ENCODE data around the gene ITPR3.

Gene ITPR3

GRCh38 chr6:33620856-33621710 is at the start of gene ITPR3:
Gene ITPR3, plus strand, starts transcription at chr6:33621322. Its CDS starts 281 bp downstream, at chr6:33621603.
- DNase-seq (ENCODE audit: low spot score), result peak; percentile 72

DNA sequence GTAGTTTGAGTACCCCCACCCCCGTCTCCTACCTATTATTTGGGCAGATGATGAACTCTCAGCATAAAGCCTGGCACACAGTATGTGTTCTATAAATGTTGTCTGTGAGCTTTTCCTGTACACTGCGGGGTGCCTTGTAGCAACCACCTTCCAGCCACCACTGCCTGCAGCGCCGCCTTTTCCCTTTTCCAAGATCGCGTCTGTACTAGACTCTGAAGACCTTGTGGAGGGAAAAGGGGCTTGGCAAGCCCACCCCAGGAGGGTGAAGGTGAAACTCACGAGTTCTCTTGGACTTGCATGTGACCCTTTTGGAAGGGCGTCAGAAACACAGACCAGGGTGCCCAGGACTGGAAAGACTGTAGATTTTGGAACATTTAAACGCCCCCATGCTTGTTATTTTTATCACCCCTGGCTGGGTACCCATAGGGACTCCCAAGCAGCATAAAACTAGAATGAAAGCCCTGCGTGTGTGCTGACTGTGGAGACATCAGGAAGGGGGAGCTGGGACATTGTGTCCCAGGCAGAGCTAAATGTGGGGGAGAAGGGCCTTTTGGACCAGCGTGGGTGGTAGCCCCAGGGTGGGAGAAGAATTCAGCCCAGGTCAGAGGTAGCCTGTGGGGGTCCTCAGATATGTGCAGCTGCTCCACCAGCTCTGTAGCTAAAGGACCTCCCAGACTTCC is 49.3 kb upstream of the ITPR3 start:
- DNase-seq (ENCODE audit: low spot score), result peak; percentile 23

DNA sequence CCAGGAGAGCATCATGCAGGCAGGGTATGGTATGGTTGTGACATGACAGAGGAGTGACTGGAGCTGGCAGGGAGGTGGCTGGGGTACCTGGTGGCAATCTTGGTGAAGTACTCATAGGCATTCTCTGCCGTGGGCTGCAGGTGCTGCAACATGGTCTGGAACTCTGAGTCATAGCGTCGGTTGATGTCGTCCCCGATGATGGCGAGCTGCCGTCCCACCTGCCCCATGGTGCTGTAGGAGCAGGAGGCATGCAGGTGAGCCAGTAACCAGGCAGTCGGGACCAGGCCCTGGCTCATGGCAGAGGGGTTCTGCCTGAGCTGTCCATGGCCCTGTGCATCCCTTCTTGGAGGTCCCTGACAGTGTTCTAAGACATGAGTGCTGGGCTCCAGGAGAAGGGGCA is 45.9 kb upstream of the ITPR3 start:
- no peak for DNase-seq (ENCODE audit: low spot score)

DNA sequence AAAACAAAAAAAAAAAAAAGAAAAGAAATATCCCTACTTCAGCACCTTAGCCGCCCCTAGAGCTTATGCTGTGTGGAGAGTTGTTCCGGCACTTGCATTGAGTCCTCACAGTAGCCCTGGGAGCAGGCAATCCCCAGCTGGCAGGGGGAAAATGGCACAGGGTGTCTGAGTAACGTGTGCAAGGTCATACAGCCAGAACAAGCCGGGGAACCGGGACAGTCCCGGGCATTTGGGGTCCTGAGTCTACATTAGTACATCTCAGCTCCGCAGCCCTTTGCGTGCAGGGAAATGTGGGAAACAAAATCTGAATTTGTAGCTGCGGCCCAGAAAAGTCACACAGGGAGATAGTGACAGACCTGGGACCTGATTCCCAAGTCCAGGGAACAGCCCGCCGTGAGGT is 44.5 kb upstream of the ITPR3 start:
- DNase-seq (ENCODE audit: low spot score), result no peak

DNA sequence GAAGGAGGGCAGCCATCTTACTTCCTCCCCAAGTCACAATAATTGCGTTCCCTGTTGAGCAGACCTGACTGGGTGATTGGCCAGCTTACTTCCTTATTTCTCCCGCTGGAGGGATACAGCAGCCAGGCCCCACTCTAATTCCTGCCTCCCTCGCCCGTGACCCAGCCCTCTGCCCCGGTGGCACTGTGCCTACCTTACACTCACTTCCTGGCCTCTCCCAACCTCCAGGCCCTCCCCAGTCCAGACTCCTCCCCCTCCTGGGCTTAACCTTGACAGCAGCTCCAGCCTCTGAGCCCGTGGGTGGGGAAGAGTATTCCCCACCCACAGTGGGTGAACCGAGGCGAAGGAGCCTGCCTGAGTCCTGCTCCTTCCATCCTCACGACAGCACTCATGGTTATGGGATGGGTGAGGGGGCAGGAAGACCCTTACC is 44.0 kb upstream of the ITPR3 start:
- no peak for DNase-seq (ENCODE audit: low spot score)

- DNase-seq (ENCODE audit: low spot score), result no peak
These were observed 43.4 kb upstream of the ITPR3 start for GRCh38 chr6:33577718-33578117.

- DNase-seq (ENCODE audit: low spot score), result no peak
These were observed 43.0 kb upstream of the ITPR3 start for GRCh38 chr6:33578164-33578563.

DNA sequence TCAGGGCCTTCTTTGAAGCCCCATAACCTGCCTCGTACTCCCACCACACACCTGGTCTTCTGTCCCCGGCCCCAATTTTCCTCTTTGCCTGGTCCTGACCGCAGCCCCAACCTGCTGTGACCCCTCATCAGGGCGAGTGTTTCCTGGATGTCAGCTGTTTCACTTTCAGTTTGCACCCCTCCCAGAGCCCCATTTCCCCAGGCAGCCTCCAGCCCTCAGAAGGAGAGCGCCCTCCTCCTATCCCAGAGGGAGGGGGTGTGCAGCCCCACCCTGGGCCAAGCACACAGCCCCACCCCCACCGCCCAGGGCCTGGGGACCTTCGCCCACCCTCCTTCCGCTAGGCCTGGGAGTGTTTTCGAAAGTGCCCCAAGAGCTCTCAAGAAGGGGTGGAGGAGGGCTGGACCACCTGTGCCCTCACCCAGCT is 42.5 kb upstream of the ITPR3 start:
- no peak for DNase-seq (ENCODE audit: low spot score)

DNA sequence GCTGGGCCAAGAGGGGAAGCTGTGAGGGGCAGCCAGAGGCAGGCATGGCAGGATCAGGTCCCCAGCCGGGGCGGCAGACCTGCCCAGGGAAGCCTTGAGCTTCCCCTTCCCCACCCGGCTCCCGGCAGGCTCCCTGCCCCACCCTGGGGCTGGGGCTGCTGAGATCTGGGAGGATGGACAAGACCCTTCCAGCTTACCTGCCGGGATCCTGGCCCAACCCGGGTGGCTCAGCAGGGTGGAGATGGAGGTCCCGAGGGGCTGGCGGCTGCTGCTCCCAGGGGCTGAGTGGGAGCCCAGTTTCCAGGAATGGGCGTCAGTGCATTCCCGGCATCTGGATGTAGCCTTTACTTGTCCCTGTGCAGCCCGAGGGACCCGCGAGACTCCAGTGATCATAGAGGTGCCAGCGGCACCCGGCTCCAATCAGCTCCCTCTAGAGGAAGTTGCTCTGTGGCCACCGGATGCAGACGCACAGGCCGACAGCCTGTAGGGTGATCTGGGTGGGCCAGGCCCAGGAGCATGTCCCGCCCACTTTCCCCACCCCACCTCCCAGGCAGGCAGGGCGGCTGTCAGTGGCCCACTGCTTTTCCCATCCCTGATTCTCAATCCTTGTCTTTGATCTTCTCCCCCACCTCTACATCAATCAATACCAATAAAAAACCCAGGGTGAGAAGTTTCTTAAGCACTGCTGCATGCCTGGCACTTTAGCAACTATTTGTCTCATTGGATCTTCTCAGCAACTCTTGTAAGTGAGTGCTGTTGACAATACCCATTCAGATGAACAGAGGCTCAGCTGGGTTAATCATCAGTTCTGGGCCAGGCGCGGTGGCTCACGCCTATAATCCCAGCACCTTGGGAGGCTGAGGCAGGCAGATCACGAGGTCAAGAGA is 41.1 kb upstream of the ITPR3 start, which contains the start of gene BAK1:
BAK1 (minus strand) TSS at position 449 of the 887 bp plus-strand sequence. CDS start 2,672 bp downstream, outside the sequence.
- DNase-seq (ENCODE audit: low spot score), result peak; percentile 97

- DNase-seq (ENCODE audit: low spot score), result no peak
These were observed 39.9 kb upstream of the ITPR3 start for GRCh38 chr6:33581186-33581585.

DNA sequence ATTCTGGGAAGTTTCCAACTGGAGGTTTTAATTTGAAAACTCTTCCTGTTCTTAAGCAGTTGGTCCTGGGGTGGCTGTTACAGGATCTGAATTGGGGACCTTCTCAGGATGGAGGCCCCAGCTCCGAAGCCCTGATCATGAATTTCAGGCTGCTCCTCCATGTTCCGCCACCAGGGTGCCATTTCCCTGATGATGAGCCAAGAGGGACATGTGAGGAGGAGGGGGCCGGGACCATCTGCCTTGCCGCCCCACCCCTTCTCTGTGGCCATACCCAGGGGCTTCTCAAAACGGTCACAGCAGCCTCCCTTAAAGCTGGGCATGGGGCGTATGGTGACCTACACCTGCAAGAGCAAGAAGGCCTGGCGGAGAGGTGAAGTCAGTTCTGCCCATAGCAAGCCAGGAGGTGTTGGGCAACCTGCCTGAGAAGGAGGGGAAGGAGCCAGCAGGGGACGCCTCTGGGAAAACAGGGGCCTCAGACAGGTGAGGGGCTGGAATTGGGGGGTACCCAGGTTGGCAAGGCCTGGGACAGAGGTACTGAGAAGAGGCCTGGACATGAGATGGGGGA is 37.4 kb upstream of the ITPR3 start:
- DNase-seq (ENCODE audit: low spot score), result peak; percentile 41

- no peak for DNase-seq (ENCODE audit: low spot score)
These were observed 36.3 kb upstream of the ITPR3 start for GRCh38 chr6:33584700-33585402.

GRCh38 chr6:33585403-33586107 is 35.6 kb upstream of the ITPR3 start:
- peak; percentile 83 for DNase-seq (ENCODE audit: low spot score)

DNA sequence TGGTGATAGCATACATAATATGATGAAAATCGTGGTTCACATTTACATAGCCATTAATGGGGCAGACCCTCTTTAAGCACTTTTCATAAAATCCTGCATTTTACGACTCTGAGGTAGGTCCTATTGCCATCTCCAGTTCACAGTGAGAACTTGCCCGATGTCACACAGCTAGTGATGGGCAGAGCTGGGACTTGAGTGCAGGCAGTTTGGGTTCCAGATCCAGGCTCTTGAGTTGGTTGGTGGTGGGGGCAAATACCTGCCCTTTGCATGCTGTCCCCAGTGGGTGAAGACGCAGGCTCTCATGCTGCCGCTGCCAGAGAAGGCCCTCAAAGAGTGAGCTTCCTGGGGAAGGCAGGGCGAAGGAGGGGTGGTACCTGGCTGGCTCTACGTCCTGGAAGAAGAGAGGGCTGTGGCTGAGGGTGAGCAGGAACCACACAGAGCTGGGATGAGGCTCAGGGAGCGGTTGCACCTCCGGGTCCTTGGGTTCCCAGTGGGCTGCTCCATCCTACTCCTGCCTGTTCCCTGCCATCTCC is 34.9 kb upstream of the ITPR3 start:
- no peak for DNase-seq (ENCODE audit: low spot score)

GRCh38 chr6:33587529-33587928 is 33.6 kb upstream of the ITPR3 start:
- DNase-seq (ENCODE audit: low spot score), result no peak

GRCh38 chr6:33588894-33589293 is 32.2 kb upstream of the ITPR3 start:
- DNase-seq (ENCODE audit: low spot score), result no peak

DNA sequence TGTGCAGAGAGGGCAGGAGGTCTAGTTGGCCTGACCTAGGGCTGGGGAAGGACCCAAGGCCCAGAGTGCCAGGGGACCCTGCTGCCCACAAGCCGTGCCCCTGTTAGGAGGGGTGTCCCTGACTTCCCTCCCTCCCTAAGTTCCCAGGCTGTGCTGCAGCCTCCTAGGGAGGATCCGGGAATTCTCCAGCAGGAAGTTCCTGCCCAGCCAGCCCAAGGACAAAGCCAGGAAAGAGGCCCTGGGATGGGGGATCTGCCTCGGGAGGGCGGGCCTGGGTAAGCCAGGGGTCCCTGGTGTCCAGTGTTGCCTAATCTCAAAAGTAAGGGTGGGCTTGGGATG is 31.8 kb upstream of the ITPR3 start:
- DNase-seq (ENCODE audit: low spot score), result no peak

DNA sequence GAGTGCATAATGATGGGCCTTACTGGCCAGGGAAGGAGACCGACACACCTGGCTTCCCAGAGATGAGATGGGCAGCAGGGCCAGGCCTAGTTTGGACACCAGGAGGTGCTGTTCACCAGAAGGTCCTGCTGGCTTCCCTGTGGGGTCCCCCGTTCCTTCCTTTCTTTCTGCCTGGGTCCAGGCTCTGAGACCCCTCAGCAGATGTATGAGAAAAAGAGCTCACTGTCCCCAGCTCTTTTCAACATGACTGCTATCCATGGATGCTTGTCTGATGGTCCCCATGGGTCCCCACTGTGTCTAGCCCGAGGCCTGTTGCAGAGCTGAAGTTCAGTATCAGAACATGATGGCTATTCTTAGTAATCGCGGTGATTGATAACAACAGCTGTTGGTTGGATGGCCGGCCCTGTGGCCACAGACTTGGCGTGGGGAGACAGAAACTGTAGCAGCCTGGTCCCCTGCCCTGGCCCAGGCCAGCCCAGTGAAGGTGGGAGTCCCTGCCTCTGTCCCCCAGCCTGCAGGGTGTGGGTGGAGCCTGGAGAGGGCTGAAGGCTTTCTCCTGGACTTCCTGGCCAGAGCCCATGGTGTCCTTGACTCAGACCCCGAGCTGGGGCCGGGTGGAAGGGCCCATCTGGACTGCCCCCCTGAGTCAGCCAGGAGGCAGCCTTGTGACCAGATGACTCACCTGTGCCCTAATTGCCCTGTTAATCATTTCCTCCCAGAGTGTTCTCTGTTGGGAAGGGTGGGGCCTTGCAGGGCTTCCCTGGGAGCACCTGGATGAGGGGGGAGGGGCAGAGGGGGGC is 31.2 kb upstream of the ITPR3 start:
- DNase-seq (ENCODE audit: low spot score), result peak; percentile 89

DNA sequence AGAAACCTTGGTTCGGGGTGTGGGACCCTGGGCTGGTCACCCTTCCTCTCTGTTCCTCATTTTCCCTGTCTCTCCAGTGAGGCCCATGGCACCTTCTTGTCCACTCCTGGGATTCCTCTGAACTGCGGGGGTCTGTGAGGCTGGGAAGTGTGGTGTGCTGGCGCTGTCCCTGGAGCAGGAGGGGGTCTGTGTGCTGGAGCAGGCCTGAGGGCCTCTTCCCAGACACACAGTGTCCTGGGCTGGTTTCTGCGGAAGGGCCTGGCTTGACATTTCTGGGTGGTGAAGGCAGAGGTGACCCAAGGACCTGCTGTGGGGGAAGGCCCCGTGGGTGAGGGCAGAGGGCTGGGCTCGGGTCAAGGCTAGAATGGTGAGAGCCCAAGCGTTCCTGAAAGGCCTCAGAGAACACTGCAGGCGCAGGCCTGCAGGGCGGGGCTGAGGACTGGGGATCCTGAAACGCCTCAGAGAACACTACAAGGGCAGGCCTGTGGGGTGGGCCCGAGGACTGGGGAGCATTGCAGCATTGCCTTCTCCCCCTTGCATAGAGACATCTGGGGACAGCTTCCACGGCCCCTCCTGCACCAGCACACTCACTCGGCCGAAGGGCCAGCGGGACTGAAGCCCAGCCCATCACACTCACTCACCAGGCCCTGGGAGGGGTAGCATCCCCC is 30.5 kb upstream of the ITPR3 start:
- DNase-seq (ENCODE audit: low spot score), result peak; percentile 67
